BLaER1 (cell line): ENCODE results near the gene CCDC30.

Experiments used
- H3K27ac ChIP-seq: shearing (Covaris generic); formaldehyde crosslinking; 2 replicates; pipeline ENCODE4 v1.8.1; 2022
- H3K27me3 ChIP-seq: shearing (Covaris generic); formaldehyde crosslinking; 2 replicates; pipeline ENCODE4 v1.8.1; 2022
- H3K36me3 ChIP-seq: shearing (Covaris generic); formaldehyde crosslinking; 2 replicates; pipeline ENCODE4 v1.8.1; 2022
- H3K4me1 ChIP-seq: shearing (Covaris generic); formaldehyde crosslinking; 2 replicates; pipeline ENCODE4 v1.8.1; 2022
- H3K4me2 ChIP-seq: shearing (Covaris generic); formaldehyde crosslinking; 2 replicates; pipeline ENCODE4 v1.8.1; 2022
- H3K4me3 ChIP-seq: shearing (Covaris generic); formaldehyde crosslinking; 2 replicates; pipeline ENCODE4 v1.8.1; 2022
- H3K9ac ChIP-seq: shearing (Covaris generic); formaldehyde crosslinking; 2 replicates; pipeline ENCODE4 v1.8.1; 2022
- H3K9me3 ChIP-seq: shearing (Covaris generic); formaldehyde crosslinking; 2 replicates; pipeline ENCODE4 v1.8.1; 2022
- H4K20me1 ChIP-seq: shearing (Covaris generic); formaldehyde crosslinking; 2 replicates; pipeline ENCODE4 v1.8.1; 2022
- Cebpa-rat ChIP-seq: shearing (Covaris generic); IDR thresholded peaks from 2 replicates; pipeline ENCODE4 v1.8.1; 2022

The CCDC30 gene

DNA sequence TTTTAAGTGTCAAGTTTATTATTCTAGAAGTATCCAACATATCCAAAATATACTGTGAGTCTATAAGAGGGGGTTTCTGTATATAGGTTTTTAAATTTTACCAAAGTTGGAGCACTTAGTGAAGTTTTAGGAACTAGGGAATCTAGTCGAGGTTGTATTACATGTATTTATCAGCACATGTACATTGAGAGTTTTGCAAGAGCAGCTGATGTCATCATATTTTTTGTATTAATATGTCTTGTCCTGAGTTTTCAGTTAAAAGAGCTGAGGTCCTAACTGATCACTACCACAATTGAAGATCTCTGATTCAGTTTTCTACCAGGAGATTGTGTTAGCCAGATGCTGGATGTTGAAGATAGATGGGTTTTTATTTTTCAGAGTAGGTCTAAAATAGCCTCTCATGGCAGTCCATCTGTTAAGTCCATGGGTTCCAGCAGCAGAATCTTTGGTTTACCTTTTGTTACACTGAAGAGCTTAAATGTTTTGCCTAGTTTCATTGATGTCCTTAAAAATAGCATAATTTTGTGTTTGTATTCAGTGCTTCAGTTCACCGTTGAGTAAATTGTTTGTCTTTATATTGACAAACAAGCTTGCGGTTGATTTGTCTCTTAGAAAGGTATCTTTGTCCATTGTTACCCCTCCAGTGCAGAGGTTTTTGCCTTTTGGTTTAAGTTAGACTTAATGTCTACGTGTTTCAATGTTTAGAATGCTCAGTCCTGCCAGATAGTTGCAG, 235.2 kb downstream of the CCDC30 start:
- no peaks in the 10 kb centered on the region for H3K4me1 ChIP-seq
- H3K36me3 ChIP-seq = peaks cover 98% of the 10 kb centered on the region
- no peak for TF ChIP-seq Cebpa-rat
- no peak overlapping the region for H3K9ac ChIP-seq
- no peak overlapping the region for H3K4me3 ChIP-seq
- H3K9me3 ChIP-seq = no peaks in the 10 kb centered on the region
- no peaks in the 10 kb centered on the region for H3K27me3 ChIP-seq
- no peak overlapping the region for H3K4me2 ChIP-seq
- H3K27ac ChIP-seq = no peak overlapping the region
- peaks cover 100% of the 10 kb centered on the region for H4K20me1 ChIP-seq

GRCh38 chr1:42700006-42700405, 236.9 kb downstream of the CCDC30 start:
- H3K27ac ChIP-seq = no peak overlapping the region
- H3K36me3 ChIP-seq = peaks cover 98% of the 10 kb centered on the region
- no peaks in the 10 kb centered on the region for H3K27me3 ChIP-seq
- TF ChIP-seq Cebpa-rat = no peak
- no peak overlapping the region for H3K9ac ChIP-seq
- H3K9me3 ChIP-seq = no peaks in the 10 kb centered on the region
- H3K4me2 ChIP-seq = no peak overlapping the region
- no peaks in the 10 kb centered on the region for H3K4me1 ChIP-seq
- peaks cover 100% of the 10 kb centered on the region for H4K20me1 ChIP-seq
- H3K4me3 ChIP-seq = no peak overlapping the region

GRCh38 chr1:42703888-42704464, 240.9 kb downstream of the CCDC30 start:
- Histone ChIP-seq H3K4me2 (no peak overlapping the region), H3K9me3 (0 out of 2 replicates have a peak, but pooled peaks cover 3% of the 10 kb centered on the region), H3K4me1 (no peaks in the 10 kb centered on the region), H3K9ac (no peak overlapping the region), H3K27me3 (no peaks in the 10 kb centered on the region), H3K27ac (no peak overlapping the region), H3K36me3 (peaks cover 97% of the 10 kb centered on the region), H3K4me3 (no peak overlapping the region), H4K20me1 (peaks cover 98% of the 10 kb centered on the region)
- TF ChIP-seq Cebpa-rat = no peak
